ENCODE results near the gene KAZN.

The KAZN gene

DNA sequence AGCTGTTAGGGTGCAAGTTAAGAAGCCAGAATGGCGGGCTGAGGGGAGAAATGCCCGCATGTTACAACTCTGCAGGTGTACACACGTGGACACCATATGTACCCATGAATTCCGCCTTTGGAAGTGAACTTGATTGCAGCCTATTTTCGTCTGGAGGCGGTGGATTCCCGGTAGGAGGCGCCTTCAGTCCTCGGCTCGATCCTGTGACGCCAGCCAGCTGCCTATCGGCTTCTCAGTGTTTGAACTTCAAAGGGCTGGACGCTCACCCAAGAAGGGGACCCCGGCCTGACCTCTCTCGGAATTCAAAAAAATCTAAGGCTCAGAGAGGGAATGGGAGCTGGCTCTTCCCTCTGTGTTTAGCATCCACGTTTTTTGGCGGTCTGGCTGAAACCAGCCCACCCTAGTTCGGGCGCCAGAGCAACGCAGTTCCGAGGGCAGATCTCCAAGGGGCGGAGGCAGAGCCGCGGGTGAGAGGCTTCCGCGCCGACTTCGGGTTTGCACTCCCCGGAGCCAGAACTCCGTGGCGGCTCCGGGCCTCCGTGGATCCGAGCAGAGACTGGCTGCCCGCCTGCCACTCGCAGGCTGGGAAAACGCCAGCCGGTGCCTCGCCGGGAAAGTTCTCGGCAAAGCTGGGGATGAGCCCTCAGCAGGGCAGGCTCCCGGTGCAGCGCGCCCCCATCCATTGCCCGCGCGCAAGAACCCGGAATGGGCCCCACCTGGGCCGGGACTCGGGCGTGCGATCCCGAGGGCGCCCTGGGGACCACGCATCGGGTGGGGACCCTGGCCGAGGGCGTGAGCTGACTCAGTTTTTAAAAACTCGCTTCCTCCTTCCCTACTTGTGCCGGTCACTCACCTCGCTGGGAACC lies 554.1 kb downstream of the KAZN start:
- no peak for DNase-seq

DNA sequence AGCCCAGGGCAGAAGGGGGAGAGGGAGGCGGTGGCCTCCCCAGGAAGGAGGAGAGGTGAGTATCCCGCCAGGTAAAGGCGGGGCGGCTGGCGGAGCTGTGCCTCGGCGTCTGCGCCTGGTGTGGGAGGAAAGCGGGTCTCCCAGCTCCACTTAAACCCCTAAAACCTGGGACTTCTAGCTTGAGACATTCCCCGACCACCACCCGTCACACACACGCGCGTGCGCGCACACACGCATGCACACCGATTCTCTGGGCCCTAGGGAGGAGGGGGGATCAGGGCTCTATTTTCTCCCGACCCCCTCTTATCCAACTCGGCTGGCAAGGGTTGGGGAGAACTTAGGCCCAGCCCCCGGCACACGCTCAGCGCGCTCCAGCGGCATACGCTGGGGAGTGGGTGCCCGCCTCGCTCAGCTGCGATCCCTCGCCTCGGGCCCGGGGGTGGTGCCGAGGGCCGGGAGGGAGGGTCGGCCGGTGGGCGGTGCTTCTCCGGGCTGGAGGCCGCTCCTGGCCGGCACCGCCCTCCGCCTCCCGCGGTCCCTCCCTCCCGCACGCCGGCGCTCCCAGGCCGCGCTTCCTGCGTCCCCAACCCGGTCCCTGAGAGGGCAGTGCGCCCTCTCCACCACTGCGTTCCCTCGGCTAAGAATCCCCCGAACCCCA lies 554.8 kb downstream of the KAZN start, which contains the start of gene TMEM51:
Gene TMEM51 (plus strand): TSS at position 564 of the 658 bp plus-strand sequence. CDS start 61,341 bp downstream, outside the sequence.
- peak in 1 of 5 experiments; percentile 12 for DNase-seq

GRCh38 chr1:15153842-15154479 lies 555.5 kb downstream of the KAZN start:
- peak in 1 of 5 experiments; percentile 32 for DNase-seq

DNA sequence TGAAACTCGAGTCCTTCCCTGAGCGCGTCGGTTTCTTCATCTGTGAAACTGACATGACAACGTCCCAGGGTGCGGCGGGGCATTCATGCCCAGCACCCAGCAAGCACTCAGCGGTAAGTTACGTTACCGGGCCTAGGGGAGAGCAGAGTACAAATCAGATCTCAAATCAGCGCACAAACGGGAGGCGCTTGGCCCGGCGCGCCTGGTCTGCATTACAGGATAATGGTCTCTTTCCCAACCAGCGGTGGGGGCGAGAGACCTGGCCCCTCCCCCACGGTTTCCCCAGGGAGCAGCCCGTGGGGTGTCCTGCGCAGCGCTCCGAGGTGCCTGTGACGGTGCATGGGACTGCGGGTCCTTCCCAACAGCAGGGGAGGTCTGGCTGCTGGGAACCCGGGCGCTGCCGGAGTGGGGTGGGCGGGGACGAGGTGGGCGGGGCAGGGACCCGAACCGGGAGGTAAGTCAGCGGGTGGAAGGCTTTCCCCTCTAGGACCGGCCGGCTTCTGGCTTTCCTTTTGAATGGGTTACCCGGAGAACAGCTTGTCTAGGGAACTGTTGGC lies 556.1 kb downstream of the KAZN start:
- DNase-seq = peak in 1 of 5 experiments; percentile 26

DNA sequence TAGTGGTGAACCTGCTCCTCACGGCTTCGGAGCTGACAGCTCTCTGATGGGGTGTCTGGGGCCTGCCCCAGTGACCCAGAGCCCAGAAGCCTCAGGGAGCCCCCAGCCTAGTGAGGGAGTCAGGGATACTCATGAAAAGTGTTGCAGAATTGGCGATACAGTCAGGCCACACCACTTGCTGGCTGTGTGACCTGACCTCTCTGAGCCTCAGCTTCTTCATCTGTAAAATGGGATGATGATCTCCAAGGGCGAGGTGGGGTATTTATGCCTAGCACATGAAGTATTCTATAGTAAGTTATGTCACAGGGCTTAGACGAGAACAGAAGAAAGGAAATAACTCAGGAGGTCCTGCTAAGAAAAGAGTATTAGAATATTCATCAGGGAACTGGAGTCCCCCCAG lies 556.7 kb downstream of the KAZN start:
- no peak for DNase-seq

GRCh38 chr1:15155888-15156741 lies 557.6 kb downstream of the KAZN start:
- DNase-seq = peak in 1 of 5 experiments; percentile 12

DNA sequence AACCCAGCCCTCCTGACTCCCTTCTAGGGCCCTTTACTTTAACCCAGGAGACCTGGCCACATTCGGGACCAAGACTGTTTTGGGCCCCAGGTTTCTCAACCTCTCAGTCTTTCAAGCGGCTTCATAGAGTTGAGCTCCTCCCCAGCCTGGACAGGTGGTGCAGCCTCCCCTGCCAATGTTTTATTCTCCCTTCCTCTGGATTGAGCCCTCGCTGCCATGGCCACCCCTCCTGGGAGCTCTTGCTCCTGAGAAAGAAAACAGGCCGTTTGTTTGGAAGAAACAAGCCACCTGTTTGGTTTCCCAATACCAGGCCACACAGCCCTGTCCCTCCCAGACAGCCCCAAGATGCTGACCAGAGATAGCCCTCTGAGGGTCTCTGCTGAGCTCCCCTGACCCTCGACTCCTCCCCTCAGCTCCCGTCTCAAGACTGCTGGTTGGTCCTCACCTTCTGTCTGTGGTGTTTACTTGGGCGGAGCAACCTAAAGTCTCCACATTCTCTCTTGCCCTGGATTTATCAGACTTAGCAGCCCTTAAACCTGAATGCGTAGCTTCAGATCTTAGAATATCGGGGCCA lies 558.4 kb downstream of the KAZN start:
- DNase-seq = no peak

- no peak for DNase-seq
Observed at GRCh38 chr1:15157524-15158399, 559.3 kb downstream of the KAZN start.

GRCh38 chr1:15158506-15159165 lies 560.2 kb downstream of the KAZN start:
- no peak for DNase-seq

DNA sequence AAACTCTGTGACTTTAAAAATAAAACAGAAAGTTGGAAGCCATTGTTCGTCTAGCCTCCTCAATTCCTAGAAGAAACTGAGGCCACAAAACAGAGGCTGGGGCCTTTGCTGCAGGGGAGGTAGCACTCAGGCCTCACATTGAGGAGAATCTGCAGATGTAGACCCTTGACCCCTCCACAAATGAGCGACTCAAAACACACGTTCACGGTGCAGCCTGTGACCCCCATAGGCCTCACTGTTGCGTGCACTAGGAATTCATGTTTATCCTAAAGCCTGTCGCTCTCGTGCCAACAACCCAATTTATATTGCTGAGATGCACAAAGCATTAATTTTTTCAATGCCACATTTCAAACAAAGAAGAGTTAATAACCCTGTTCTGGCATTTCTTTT lies 560.7 kb downstream of the KAZN start:
- no peak for DNase-seq

- DNase-seq = no peak
Observed at GRCh38 chr1:15160626-15161025, 562.1 kb downstream of the KAZN start.

GRCh38 chr1:15167386-15167785 lies 568.9 kb downstream of the KAZN start:
- no peak for DNase-seq

All from T-helper 2 cell (primary cell).